GOT3 (cell line): Measurements from ENCODE around the gene SCAMP2.
"Not testable (repeated sequence)": the region's sequence is repeated elsewhere in the genome, so short reads cannot be mapped to it uniquely, and the experiment has no call there.

Experiments used
- DNase-seq: peaks from one replicate; lab custom pipeline; 2025; ENCODE audit warnings: mixed read lengths; lab: John Stamatoyannopoulos, UW

SCAMP2 gene

GRCh38 chr15:74890665-74890960 is 17.4 kb upstream of the SCAMP2 start:
- no peak for DNase-seq

- DNase-seq = peak; percentile 9
These were observed 16.9 kb upstream of the SCAMP2 start, which contains the start of gene MPI for GRCh38 chr15:74889883-74890664. Gene MPI (plus strand): TSS chr15:74890042. CDS start chr15:74890074, 32 bp downstream.

DNA sequence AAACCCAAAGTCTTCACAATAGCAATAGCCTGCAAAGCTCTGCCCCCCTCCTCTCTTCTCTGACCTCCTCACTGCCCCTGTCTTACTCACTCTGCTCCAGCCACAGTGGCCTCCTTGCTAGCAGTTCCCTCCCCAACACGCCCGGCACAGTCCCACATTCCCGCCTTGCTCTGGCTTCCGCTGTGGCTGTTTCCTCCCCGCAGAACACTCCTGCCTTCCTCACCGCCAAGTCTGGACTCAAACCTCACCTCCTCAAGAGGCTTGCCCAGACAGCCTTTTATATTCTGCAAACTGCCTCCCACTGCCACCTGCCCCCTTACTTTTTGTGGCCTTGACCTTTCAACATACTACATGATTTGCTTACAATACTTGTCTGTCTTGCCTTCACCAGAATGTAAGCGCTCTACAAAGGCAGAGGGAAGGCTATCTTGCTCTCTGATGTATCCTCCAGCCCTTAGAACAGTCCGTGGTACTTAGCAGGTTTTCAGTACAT is 16.3 kb upstream of the SCAMP2 start:
- no peak for DNase-seq

- no peak for DNase-seq
These were observed 15.6 kb upstream of the SCAMP2 start for GRCh38 chr15:74888716-74889115.

GRCh38 chr15:74887537-74888193 is 14.5 kb upstream of the SCAMP2 start:
- not testable (repeated sequence) for DNase-seq

DNA sequence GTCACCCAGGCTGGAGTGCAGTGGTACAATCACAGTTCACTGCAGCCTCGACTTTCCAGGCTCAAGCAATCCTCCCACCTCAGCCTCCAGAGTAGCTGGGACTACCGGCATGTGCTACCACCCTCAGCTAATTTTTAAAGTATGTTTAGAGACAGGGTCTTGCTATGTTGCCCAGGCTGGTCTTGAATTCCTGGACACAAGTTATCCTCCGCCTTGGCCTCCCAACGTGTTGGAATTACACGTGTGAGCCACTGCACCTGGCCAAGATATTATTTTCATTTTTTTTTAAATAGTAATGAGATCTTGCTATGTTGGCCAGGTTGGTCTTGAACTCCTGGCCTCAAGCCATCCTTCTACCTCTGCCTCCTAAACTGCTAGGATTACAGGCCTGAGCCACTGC is 12.3 kb upstream of the SCAMP2 start:
- DNase-seq = no peak

DNA sequence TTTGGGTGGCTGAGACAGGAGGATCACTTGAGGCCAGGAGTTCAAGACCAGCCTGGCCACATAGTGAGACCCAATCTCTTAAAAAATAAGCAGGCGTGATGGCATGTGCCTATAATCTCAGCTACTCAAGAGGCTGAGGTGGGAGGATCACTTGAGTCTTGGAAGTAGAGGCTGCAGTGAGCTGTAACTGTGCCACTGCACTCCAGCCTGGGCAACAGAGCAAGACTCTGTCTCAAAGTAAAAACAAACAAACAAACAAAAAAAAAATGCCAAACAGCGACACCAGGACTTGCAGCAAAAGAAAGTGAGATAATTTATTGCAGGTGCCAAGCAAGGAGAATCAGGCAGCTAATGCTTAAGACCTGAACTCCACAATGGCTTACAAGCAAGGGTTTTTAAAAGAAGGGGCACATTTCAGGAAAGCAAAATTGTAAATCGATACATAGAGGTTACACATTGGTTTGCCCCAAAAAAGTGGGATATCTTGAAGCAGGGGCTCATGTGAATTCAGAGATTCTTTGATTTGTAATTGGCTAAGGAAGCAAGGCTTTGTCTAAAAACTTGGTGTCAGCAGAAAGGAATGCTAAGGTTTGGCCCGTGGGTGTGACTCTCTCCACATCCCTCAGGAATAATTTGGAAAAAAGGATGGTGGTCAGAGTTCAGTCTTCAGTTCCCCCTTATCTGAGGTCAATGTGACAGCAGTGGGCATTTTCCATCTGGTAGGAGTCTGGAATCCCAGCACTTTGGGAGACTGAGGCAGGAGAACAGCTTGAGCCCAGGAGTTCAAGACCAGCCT is 11.5 kb upstream of the SCAMP2 start:
- DNase-seq = no peak

GRCh38 chr15:74882528-74882927 is 9.4 kb upstream of the SCAMP2 start:
- DNase-seq = no peak

DNA sequence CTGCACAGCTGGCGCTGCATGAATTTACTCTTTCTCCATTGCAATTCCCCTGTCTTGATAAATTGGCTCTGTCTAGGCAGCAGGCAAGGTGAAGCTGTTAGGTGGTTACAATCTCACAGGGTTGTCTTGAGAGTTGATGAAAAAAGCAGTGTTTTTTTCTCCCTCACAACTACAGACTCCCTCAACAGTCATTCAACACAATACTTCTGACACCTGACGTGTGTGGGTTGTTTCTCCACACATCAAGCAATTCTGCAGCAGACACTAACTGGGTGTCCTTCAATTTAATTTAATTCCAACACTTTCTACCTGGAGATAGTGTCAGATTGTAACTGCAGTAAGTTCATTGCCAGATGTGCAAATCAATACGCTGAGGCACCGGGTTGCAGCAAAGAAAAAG is 5.1 kb upstream of the SCAMP2 start:
- DNase-seq = no peak

GRCh38 chr15:74873756-74874424 is 725 bp upstream of the SCAMP2 start:
- no peak for DNase-seq

GRCh38 chr15:74872702-74873035 is 496 bp downstream of the SCAMP2 start:
- no peak for DNase-seq

DNA sequence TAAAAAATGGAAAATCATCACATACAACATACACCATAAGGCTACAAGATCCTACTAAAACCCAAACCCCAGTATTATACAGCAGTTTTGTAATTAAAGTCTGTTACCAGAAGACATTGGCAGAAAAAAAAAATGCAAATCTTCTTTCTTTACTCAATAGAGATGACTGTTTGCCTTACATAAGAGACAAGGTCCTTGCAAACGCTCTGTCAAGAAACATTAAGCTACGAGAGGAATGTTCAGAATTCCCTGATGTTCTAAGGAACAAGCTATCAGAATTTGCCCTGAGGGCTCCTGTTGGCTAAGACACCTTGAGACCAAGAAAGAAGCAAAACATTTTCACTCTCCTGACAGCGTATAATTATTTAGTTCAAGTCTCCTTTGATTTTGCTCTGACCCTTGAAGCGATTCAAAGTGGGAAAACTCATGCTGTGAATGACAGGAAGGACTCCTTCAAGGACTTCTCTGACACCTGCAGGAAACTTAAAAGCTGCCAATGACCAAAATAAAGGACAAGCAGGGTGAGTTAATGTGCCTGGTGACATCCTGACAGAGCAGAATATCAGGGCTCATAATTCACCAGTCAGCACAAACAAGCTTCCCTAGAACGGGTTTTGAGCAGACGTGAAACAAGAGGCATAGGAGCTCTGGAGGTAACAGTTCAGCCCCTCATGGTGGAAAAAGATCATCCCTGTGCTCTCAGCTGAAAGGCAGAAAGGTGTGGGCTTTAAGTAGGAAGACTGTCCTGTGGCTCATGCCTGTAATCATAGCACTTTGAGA is 2.5 kb downstream of the SCAMP2 start:
- DNase-seq = no peak

DNA sequence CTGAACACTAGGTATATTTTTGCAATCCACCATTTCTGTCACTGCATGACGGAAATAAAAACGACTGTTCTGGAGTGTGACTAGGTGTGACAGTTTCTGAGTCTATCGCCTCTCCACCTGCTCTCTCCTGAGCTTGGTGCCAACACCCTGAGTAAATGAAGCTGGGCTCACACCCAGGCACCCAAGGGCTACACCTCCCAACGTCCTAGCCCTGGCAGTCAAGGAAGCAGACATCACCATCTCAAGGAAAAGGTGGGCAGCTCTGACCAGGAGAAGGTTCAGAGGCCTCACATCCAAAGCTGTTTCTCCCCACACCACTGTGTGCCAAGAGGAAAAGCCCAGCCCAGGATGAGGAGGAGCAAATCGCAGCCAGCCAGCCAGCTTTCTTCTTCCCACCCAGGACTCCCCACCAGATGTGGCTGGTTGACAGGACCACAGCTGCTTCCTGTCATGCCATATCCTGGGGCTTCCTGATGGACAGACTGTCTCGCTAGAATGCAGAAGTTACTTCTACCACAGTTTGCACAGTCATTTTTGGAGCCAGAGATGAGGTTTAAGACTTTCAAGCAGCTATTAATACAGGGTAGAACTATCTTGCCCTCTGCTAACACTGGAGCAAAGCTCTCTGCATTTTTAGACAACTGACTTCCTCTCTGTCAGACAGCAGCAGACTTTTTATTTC is 3.3 kb downstream of the SCAMP2 start:
- DNase-seq = no peak

DNA sequence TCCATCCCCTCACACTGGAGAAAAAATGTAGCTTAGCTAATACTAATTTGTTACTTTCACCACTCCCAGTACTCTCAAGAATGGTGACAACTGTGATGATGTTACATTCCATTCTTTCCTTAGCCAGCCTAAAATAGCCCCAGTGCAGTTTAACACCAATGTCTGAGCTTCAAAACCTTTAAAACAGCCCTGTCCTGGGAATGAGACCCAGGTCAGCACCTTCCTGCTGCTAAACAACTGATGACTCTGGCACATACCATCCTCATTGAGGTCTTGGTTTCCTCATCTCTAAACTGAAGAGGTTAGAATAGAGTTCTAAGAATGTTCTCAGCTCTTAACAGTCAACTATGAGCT is 3.8 kb downstream of the SCAMP2 start:
- no peak for DNase-seq

GRCh38 chr15:74868059-74868458 is 5.1 kb downstream of the SCAMP2 start:
- no peak for DNase-seq

DNA sequence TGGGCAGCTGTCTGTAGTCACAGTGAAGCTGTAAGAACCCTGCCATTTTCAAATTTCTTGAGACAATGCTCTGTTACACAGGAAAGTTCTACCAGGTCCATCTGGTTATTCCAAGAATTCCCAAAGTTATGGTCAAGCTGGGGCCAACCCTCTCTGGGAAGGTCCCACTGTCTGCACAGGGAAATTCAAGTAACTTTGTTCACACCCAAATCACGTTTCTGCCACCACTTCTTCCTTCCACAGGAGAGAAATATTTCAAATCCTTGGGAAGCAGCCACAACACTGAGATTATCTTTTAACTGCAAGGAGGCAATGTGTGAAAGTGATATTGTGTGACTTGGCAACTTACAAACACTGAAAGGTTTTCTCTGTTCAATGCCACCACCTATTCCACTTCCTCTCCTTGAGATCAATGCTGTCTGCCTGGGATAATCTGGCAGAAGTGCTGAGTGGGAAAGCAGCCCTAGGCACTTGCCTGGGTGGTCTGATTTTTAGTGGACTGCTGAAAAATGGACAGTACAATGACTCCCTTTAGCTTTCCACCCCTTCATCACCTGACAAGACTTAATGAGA is 5.6 kb downstream of the SCAMP2 start:
- no peak for DNase-seq

DNA sequence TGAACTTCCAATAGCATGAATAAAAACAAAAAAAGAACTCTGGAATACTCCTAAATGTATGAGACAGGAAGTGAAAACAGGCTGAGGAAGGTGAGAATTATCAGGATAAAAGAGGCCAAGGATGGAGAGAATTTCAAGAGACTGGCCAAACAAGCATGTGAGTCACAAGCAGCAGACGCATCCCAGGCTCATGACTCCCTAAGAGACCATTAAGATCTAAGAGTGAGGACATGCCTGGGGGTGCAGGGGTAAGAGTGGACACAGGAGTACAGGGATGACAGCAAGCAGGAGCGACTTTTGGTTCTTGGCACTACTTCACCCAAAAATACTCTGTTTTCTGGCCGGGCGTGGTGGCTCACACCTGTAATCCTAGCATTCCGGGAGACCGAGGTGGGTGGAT is 7.1 kb downstream of the SCAMP2 start:
- no peak for DNase-seq

DNA sequence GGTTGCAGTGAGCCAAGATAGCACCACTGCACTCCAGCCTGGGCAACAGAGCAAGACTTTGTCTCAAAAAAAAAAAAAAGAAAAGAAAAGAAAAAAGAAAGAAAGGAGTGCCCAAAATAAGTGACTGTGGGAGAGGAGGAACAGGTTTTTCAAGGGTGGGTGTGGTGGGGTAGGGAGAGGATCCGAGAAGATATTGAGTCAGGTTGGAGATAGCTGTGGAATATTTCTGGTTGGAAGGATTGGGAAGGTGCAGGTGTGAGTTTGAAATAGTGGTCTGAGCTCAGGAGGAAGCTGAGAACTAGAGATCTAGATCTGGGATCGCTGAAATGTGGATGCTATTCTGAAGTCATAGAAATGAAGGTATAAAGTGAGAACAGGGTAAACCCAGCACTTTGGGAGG is 7.8 kb downstream of the SCAMP2 start:
- DNase-seq = no peak

- DNase-seq = no peak
These were observed 8.9 kb downstream of the SCAMP2 start for GRCh38 chr15:74864296-74864695.

- DNase-seq = no peak
These were observed 9.7 kb downstream of the SCAMP2 start for GRCh38 chr15:74863239-74864056.
